Measurements from ENCODE around the gene GSK3A. TPM values are rescaled to one million over a fixed set of nuclear protein-coding genes. Genes with fewer than 3 reads are reported as not detected.

The GSK3A gene
- total and polyA plus RNA-seq, 8 donors = 5.8 to 77.2 (median 30.2) TPM

DNA sequence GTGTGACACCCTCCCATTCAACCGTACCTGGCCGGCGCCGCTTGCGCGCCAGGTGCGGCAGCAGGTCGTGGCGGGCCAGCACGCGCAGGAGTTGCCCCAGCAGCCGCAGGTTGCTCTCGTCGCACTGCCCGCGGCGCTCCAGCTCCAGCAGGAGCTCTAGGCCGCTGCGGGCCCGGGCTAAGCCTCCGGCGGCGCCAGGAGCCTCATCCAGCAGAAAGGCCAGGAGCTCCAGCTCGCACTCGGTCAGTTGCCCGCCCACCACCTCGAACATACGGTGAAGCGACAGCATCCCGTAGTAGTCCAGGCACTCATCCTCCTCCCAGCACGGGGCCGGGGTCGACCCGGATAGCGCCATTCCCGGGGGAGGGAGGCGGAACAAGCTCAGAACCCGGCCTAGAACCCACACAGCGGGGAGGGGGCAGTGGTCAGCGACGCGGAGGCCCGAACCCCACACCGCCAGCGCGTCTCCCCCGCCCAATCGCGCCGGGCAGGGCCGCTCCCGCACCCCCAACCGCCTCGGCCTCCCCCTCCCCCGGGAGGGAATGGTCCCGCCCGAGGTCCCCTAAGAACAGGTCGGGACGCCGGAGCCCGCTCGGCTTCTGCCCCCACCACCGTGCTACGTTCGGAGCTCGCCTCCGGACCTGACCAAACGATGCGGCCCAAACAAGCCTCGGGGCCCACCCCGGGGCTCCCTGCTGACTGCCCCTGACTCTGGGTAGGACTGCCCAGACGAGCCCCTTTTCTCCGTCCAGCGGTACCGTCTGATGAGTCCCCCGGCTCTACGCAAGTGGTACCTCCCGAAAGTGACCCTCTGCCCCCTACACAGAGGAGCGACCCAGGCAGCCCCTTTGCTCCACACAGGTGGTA is 25.5 kb downstream of the GSK3A start:
- no peaks in the 10 kb centered on the region for H3K9me3 ChIP-seq

DNA sequence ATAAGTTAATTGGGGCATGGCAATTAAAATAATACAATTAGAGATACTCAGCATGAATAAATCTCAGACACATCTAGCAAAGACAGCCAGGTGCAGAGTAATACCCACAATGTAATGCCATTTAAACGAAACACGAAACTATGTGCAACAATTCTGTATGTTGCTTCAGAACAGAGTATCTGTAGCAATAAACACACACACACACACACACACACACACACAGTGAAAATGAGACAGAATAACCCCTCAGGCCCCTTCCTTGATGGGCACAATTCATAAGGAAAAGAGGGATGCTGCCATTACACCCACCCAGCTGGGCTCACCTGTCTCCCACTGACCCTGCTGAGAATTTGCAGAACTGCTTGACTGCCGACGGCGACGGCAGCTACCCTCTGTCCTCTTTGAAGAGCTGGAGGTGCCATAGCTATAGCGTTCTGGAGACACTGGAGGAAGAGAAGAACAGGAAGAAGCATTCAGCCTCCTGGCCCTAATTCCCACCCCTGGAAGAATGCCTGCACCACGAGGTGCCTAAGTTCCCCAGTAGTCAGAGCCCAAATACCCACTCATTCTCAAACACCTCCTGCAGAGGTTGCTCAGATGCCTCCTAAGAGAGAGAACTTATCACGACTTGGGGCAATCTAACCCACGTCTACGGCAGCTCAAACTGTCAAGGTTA is 27.5 kb downstream of the GSK3A start:
- TF ChIP-seq POLR2AphosphoS5 (IDR thresholded peaks at IDR 0.05) (no peak), POLR2A (IDR thresholded peaks at IDR 0.05) (no peak), EP300 (IDR thresholded peaks at IDR 0.05) (no peak)
- TF ChIP-seq, protein P1, sequence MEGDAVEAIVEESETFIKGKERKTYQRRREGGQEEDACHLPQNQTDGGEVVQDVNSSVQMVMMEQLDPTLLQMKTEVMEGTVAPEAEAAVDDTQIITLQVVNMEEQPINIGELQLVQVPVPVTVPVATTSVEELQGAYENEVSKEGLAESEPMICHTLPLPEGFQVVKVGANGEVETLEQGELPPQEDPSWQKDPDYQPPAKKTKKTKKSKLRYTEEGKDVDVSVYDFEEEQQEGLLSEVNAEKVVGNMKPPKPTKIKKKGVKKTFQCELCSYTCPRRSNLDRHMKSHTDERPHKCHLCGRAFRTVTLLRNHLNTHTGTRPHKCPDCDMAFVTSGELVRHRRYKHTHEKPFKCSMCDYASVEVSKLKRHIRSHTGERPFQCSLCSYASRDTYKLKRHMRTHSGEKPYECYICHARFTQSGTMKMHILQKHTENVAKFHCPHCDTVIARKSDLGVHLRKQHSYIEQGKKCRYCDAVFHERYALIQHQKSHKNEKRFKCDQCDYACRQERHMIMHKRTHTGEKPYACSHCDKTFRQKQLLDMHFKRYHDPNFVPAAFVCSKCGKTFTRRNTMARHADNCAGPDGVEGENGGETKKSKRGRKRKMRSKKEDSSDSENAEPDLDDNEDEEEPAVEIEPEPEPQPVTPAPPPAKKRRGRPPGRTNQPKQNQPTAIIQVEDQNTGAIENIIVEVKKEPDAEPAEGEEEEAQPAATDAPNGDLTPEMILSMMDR (IDR thresholded peaks at IDR 0.05) = no peak
- Histone ChIP-seq H3K4me3 (peak overlapping the region in 1 of 4 donors; percentile 94), H3K4me1 (peaks cover 27 to 77% (median 48%) of the 10 kb centered on the region in 4 donors), H3K36me3 (peaks cover 25 to 56% (median 54%) of the 10 kb centered on the region in 4 donors), H3K27ac (no peak overlapping the region), H3K27me3 (no peaks in the 10 kb centered on the region), H3K9me3 (no peaks in the 10 kb centered on the region)
- 65 to 74% (median 71%) methylated on average over 8 to 11 of the region's 11 CpGs for WGBS, 5 donors
- no peak for DNase-seq
- intact Hi-C loops (cut with DNase I; ENCODE audit: low total_unique reads) = no loop called here

More for the DNA sequence above, 25.5 kb downstream of the GSK3A start:
- intact Hi-C loops (cut with DNase I; ENCODE audit: low total_unique reads) = no loop called here
- DNase-seq = peak; percentile 51 to 79
- H3K4me3 ChIP-seq = peak overlapping the region; percentile 71 to 94 (median 84)
- 0 to 5% (median 1%) methylated on average over 20 to 79 of the region's 79 CpGs for WGBS, 5 donors
- H3K27ac ChIP-seq = peak overlapping the region; percentile 89 to 98 (median 94)
- H3K36me3 ChIP-seq = peaks cover 11 to 36% (median 35%) of the 10 kb centered on the region in 4 donors
- H3K4me1 ChIP-seq = peaks cover 40 to 87% (median 63%) of the 10 kb centered on the region in 4 donors
- no peaks in the 10 kb centered on the region for H3K27me3 ChIP-seq
- TF ChIP-seq POLR2AphosphoS5 (IDR thresholded peaks at IDR 0.05) (peak in 2 of 3 donors; percentile 19 to 23), EP300 (IDR thresholded peaks at IDR 0.05) (no peak), POLR2A (IDR thresholded peaks at IDR 0.05) (no peak)
- TF ChIP-seq, protein P1 (IDR thresholded peaks at IDR 0.05) = no peak

DNA sequence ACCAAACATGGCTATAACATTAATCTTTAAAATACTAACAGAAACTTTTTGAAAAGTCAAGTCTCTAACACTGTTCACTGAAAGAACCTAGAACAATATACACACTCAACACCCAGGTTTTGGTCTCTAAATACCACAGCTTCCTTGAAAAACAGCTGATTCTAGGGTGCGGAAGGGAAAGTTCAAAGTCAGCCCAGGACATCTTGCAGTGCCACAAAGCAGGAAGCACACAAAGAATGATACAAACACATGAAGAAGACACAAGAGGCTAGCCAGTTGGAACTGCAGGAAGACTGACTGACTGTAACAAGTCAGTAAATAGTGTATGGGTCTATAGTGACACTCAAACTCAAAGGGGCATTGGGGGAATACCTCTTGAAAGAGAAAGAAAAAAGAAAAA is 29.5 kb downstream of the GSK3A start:
- intact Hi-C loops (cut with DNase I; ENCODE audit: low total_unique reads) = no loop called here
- no peak for DNase-seq
- no peak overlapping the region for H3K27ac ChIP-seq
- no peak overlapping the region for H3K4me3 ChIP-seq
- 65 to 84% (median 81%) methylated on average over 1 of the region's 1 CpG for WGBS, 5 donors
- TF ChIP-seq POLR2A (IDR thresholded peaks at IDR 0.05) = no peak
- no peak for TF ChIP-seq EP300 (IDR thresholded peaks at IDR 0.05)
- peaks cover 46 to 76% (median 75%) of the 10 kb centered on the region in 4 donors for H3K36me3 ChIP-seq
- no peaks in the 10 kb centered on the region for H3K9me3 ChIP-seq
- no peaks in the 10 kb centered on the region for H3K27me3 ChIP-seq
- H3K4me1 ChIP-seq = peaks cover 17 to 75% (median 34%) of the 10 kb centered on the region in 4 donors

DNA sequence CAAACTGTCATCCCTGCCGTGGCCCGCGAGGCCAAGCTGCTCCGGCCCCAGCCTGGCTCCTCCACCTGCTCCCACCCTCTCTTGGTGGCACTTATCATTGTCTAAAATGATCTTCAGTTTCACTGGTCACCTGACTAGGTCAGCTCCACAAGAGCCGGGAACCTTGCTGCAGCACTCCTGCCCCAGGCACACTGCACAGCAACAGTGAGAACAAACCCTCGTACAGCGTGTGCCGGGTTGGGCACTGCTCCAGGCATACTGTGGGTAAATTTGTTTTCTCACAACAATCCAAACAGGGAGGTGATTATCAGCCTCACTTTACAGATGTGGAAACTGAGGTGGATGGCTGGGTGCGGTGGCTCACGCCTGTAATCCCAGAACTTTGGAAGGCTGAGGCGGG is 33.8 kb downstream of the GSK3A start:
- no peaks in the 10 kb centered on the region for H3K27me3 ChIP-seq
- DNase-seq = peak in 1 of 2 donors; percentile 41
- WGBS, 5 donors = 57 to 75% (median 60%) methylated on average over 11 of the region's 11 CpGs
- intact Hi-C loops (cut with DNase I; ENCODE audit: low total_unique reads) = no loop called here
- H3K27ac ChIP-seq = peak overlapping the region in 2 of 5 donors; percentile 35 to 58
- peaks cover 1 to 56% (median 15%) of the 10 kb centered on the region in 4 donors for H3K4me1 ChIP-seq
- H3K9me3 ChIP-seq = no peaks in the 10 kb centered on the region
- peaks cover 64 to 100% (median 100%) of the 10 kb centered on the region in 4 donors for H3K36me3 ChIP-seq
- TF ChIP-seq POLR2AphosphoS5 (IDR thresholded peaks at IDR 0.05) (no peak), POLR2A (IDR thresholded peaks at IDR 0.05) (no peak), EP300 (IDR thresholded peaks at IDR 0.05) (no peak)
- TF ChIP-seq, protein P1 (IDR thresholded peaks at IDR 0.05) = no peak
- H3K4me3 ChIP-seq = peak overlapping the region in 1 of 4 donors; percentile 19
